HG03558 (cell line): Measurements from ENCODE around the gene CNOT3.
"Not testable (repeated sequence)": the region's sequence is repeated elsewhere in the genome, so short reads cannot be mapped to it uniquely, and the experiment has no call there.

Experiments
- ATAC-seq: cut with Tn5 transposase; IDR thresholded peaks from one replicate; pipeline ENCODE4 v1.9.1; 2021; ENCODE audit warnings: moderate number of reproducible peaks; ENCODE audit not compliant: unreplicated experiment; ENCODE audit errors: extremely low read depth

The CNOT3 gene

DNA sequence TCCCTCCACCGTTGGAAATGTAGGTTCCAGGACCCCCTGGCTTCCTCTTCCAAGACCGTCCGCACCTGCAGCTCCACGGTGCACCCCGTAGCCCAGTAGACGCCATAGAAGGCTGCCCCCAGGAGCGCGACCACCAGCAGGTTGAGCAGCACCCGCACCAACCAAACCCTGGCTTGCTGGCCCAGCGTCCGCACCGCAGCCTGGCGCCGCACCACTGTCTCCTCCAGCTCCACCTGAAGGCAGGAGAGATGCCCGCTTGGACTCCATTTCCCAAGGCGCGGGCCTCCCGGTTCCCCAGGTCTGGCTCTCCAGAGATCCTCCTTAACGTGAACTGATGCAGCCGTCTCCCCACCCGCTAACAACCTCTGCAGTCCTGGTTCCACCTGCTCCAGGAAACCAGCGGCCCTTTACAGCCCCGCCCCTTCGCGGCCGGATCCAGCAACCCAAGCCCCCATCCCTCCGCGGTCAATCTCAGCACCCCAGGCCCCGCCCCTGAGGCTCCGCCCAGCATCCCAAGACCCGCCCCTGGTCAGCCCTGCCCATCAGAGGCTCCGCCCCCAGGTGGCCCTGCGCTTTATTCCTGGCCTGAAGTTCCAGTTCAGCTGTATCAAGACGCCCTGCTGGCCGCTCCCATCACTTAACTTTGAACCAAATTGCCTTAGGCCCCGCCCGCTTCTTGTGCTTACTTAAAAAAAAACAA, 27.0 kb downstream of the CNOT3 start:
- ATAC-seq = no peak

GRCh38 chr19:54165222-54165621, 27.7 kb downstream of the CNOT3 start:
- no peak for ATAC-seq

GRCh38 chr19:54168174-54168917, 30.8 kb downstream of the CNOT3 start:
- no peak for ATAC-seq

DNA sequence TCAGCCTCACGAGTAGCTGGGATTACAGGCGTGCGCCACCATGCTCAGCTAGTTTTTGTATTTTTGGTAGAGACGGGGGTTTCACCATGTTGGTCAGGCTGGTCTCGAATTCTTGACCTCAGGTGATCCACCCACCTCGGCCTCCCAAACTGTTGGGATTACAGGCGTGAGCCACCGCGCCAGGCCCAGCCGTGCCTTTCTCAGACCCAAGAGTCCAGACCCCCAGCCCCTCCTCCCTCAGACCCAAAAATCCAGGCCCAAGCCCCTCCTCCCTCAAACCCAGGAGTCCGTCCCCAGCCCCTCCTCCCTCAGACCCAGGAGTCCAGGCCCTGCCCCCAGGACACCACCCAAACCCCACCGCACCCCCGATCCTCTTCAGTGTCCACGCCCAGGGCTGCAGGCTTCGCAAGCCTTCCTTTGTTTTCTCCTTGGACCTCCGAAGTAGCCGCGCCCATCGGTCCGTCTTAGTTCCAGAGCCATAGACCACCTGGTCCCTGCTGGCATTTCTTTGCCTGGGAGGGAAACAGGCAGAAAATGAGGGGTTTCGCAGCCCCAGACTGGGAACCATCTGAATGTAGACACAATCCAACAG, 31.7 kb downstream of the CNOT3 start:
- ATAC-seq = no peak

GRCh38 chr19:54171736-54172431, 34.3 kb downstream of the CNOT3 start:
- ATAC-seq = not testable (repeated sequence)

DNA sequence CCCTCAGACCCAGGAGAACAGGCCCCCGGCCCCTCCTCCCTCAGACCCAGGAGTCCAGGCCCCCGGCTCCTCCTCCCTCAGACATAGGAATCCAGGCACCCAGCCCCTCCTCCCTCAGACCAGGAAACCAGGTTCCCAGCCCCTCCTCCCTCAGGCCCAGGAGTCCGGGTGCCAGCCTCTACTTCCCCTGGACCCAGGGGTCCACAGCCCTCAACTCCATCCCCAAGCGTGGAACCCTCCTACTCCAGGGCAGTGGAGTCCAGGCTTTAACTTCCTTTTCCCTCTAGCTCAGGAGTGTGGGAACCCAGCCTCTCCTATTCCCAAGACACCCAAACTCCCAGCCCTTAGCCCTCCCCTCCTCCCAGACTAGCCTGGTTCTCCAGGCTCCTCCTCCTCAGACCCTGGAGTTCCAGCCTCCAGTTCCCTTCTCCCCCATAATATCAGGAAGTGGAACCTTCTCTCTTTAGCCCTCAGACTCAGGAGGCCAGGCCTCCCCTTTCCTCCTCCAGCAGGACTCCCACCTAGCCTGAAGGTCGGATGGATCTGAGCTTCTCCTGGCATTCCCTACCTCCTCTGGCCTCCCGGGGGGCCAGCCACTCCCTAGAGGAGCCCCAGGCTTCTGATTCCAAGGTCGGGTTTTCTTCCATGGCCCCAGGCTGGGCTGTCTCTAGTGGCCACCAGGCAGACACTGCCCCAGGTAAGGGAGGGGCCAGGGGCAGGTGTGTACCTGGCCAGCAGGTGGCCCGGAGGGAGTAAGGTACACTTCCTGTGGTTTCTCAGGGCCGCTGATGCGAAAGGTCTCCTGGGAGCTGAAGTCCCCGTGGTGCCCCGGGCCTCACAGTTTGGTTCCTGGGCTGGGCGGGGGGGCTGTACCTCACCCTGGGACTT, 35.2 kb downstream of the CNOT3 start, which contains the start of gene TMC4:
Gene TMC4 (minus strand): TSS at position 690 of the 888 bp plus-strand sequence. CDS start 43 bp downstream, at position 647.
- ATAC-seq = no peak

DNA sequence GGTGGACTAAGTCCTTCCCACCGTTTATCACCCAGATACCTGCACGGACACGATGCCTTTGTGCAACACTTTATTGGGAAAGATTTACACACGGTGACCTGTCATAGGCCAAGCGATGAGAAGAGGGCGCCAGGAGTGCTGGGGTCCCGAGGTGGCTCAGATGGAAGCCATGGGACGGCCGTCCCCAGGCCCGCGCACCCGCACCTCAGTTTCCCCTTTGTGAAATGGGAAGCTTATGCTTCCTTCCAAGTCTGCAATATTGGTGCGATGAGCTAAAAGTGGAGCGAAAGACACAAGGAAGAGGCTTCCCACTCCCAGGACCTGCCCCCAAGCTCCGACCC, 35.8 kb downstream of the CNOT3 start:
- no peak for ATAC-seq

GRCh38 chr19:54173951-54174834, 36.6 kb downstream of the CNOT3 start:
- no peak for ATAC-seq

GRCh38 chr19:54178581-54179261, 41.2 kb downstream of the CNOT3 start:
- ATAC-seq = no peak

DNA sequence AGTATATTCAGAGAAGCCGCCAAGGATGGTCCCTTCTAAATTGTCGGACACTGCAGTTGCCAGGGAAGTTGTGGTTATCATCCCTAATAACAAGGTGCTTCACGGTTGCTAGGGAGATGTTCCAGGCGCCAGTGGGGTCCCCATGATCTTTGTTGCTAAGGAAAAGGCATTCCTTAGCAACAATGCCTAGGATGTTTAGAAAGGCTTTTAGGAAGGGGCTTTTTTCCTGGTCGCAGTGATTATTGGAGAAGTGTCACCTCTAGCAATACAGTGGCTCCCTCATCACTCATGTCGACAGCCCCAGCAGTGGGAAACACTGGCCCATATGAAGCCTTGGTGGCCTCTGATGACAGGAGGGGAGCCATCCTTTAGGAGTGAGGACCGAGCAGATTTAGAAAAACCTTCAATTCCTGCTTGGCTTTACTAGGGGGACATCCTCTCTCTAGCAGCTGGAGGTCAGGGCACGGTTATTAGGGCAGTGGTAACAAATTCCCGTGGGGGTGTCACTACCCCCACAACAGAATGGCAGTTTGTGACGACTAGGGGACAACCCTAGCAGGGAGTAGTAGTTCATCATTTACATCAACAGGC, 41.8 kb downstream of the CNOT3 start:
- ATAC-seq = no peak

GRCh38 chr19:54179921-54180461, 42.4 kb downstream of the CNOT3 start:
- ATAC-seq = no peak

GRCh38 chr19:54180691-54181091, 43.1 kb downstream of the CNOT3 start:
- ATAC-seq = no peak

GRCh38 chr19:54181894-54182293, 44.3 kb downstream of the CNOT3 start:
- ATAC-seq = not testable (repeated sequence)

DNA sequence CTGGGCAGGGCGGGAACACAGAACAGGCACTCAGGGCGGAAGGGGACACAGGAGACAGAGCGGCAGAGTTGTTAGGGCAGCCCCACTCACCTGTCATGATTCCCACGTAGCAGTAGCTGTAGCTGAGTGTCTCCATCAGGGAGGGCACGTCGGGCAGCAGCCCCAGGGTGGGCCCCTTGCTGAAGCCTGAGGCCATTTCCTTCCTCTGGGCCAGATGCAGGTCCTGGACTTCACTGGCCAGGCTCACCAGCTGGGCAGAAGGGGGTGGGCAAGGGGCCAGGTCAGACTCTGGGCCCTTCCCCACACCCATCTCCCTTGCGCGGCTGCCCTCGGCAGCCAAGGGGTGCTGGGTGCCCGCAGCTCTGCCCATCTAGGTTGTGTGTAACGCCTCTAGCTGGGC, 45.9 kb downstream of the CNOT3 start:
- ATAC-seq = no peak

GRCh38 chr19:54186351-54186750, 48.8 kb downstream of the CNOT3 start:
- no peak for ATAC-seq

DNA sequence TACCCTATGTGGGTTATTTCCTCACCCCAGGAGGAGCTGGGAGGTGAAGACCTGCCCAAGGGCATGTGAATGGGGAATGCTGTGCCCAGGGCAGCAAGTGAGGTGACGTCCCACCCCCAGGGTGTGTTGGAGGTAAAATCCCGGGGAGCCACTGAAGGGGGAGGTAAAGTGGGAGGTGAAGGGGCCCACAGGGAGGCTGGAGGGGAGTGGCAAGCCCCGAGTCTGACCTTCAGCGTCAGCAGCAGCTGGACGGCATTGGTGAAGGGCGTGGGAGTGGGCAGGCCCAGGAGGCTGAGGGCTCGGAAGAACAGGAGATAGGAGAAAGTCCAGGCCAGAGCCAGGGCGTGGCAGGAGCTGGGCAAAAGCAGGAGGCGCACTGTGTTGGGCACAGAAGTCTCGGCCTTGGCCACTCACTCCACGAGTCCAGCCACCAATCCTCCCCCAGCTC, 49.4 kb downstream of the CNOT3 start:
- no peak for ATAC-seq

DNA sequence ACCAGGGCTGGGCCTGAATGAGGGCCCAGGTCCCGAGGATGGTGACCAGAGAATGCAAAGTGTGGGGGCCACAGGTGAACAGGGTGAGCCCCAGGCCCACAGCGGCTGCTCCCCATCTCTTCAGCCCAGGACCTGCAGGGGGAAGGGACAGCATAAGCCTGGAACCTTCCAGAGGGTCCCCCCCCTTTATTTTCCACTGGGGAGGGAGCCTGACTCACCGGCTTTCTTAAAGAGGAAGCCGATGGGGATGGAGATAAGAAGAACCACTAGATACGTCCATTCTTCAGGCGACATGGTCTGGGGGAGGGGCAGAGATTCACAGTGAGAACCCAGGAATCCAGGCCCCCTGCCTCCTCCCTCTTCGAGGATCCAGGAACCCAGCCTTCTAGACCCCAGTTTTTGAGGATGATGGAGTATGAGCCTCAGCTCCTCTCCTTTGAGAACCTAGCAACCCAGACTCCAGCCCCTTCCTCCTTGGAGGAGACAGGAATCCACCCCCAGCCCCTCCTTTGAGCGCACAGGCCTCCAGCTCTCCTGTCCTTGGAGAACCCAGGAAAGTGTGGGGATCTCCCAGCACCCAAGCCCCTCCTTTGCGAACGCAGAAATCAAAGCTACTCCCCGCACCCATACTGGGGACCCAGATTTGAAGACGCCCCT, 50.8 kb downstream of the CNOT3 start:
- ATAC-seq = no peak
